ENCODE results near the gene ABHD3. TPM values are rescaled to one million over a fixed set of nuclear protein-coding genes. Genes with fewer than 3 reads are reported as not detected.
"Not testable (repeated sequence)": the region's sequence is repeated elsewhere in the genome, so short reads cannot be mapped to it uniquely, and the experiment has no call there.

The ABHD3 gene
- total RNA-seq, 1 experiment from 2014 or later, result 45.4 TPM

DNA sequence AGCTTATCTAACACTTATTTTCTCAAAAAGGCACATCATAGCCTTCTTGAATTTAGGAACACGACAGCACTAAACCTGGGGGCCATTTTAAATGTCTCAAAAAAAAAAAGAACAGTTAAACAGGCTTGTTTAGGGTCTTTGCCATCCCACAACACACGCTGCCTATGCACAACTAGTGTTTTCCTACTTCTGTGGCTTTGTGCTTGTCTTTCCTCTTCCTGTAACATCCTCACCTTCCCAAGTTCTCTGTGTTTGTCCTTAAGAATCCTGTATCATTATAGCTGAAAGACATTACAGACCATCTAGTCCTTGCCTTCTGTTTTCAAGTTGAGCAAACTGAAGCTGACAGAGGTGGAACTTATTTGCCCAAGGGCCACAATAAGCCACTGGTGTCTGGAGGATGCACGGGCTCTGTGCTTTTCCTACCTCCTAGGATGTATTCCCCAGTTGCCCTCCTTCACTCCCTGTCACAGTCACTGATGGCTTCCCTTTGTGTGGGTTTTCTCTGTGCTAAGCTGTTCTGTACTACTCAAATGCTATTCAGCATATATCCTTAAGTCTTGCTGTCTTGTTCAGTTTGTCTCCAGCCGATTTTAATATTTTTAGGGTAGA, 69.9 kb downstream of the ABHD3 start:
- Histone ChIP-seq H3K9me3 (ENCODE audit: low read depth, low read length, poor library complexity, severe bottlenecking) (no peaks in the 10 kb centered on the region), H3K27ac (ENCODE audit: low read depth, low read length, poor library complexity, severe bottlenecking) (no peak overlapping the region), H3K27me3 (replicated peaks; ENCODE audit: insufficient read depth, low read depth, low read length, poor library complexity) (no peaks in the 10 kb centered on the region), H3K4me3 (ENCODE audit: low read depth, low read length, poor library complexity, severe bottlenecking) (no peak overlapping the region), H3K4me1 (ENCODE audit: insufficient read depth, low read length, poor library complexity, severe bottlenecking) (no peaks in the 10 kb centered on the region), H3K36me3 (ENCODE audit: insufficient read depth, low read length, poor library complexity, severe bottlenecking) (peaks cover 42% of the 10 kb centered on the region)
- intact Hi-C loops (cut with micrococcal nuclease; ENCODE audit: unreplicated experiment), result no loop called here
- POLR2A ChIA-PET (ENCODE audit: low non-redundant PET), result no interaction called here
- DNase-seq (ENCODE audit: low spot score), result no peak
- CTCF ChIA-PET, result no interaction called here
- TF ChIP-seq, protein P1, sequence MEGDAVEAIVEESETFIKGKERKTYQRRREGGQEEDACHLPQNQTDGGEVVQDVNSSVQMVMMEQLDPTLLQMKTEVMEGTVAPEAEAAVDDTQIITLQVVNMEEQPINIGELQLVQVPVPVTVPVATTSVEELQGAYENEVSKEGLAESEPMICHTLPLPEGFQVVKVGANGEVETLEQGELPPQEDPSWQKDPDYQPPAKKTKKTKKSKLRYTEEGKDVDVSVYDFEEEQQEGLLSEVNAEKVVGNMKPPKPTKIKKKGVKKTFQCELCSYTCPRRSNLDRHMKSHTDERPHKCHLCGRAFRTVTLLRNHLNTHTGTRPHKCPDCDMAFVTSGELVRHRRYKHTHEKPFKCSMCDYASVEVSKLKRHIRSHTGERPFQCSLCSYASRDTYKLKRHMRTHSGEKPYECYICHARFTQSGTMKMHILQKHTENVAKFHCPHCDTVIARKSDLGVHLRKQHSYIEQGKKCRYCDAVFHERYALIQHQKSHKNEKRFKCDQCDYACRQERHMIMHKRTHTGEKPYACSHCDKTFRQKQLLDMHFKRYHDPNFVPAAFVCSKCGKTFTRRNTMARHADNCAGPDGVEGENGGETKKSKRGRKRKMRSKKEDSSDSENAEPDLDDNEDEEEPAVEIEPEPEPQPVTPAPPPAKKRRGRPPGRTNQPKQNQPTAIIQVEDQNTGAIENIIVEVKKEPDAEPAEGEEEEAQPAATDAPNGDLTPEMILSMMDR (conservative IDR thresholded peaks at IDR 0.05; ENCODE audit: low read depth, low read length), result no peak
- no peak for TF ChIP-seq EZH2 (IDR thresholded peaks at IDR 0.05; ENCODE audit: borderline replicate concordance, low read depth, low read length, poor library complexity, severe bottlenecking)
- BruUV-seq (replicated peaks), result no TSS peak

DNA sequence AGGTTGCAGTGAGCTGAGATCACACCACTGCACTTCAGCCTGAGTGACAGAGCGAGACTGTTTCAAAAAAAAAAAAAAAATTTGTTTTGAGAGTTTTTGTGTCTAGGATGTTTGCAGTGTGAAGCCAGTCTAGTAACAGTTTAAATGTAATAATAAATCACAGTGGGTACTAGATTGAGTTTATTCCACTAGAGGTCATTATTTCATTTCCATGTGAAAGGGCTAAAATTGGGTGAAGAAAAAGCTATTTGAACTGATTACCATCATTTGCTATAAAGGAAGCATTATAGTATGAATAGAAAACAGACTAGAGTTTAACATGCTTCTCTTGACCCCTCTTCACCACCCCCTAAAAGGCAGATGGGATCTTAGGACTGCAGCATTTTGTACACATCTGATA, 72.2 kb downstream of the ABHD3 start:
- POLR2A ChIA-PET (ENCODE audit: low non-redundant PET), result interaction anchor here (0.6 kb wide), 1 partner anchor 13 kb away, joined by 5 read pairs; no protein-coding TSS in a partner anchor
- BruUV-seq (replicated peaks), result no TSS peak
- intact Hi-C loops (cut with micrococcal nuclease; ENCODE audit: unreplicated experiment), result no loop called here
- Histone ChIP-seq H3K4me1 (ENCODE audit: insufficient read depth, low read length, poor library complexity, severe bottlenecking) (no peaks in the 10 kb centered on the region), H3K4me3 (ENCODE audit: low read depth, low read length, poor library complexity, severe bottlenecking) (no peak overlapping the region), H3K36me3 (ENCODE audit: insufficient read depth, low read length, poor library complexity, severe bottlenecking) (peaks cover 65% of the 10 kb centered on the region), H3K27me3 (replicated peaks; ENCODE audit: insufficient read depth, low read depth, low read length, poor library complexity) (no peaks in the 10 kb centered on the region), H3K9me3 (ENCODE audit: low read depth, low read length, poor library complexity, severe bottlenecking) (no peaks in the 10 kb centered on the region), H3K27ac (ENCODE audit: low read depth, low read length, poor library complexity, severe bottlenecking) (no peak overlapping the region)
- no peak for TF ChIP-seq EZH2 (IDR thresholded peaks at IDR 0.05; ENCODE audit: borderline replicate concordance, low read depth, low read length, poor library complexity, severe bottlenecking)
- TF ChIP-seq, protein P1 (conservative IDR thresholded peaks at IDR 0.05; ENCODE audit: low read depth, low read length), result peak; percentile 18; the same call in 1 of the 2 replicates
- DNase-seq (ENCODE audit: low spot score), result no peak
- CTCF ChIA-PET, result no interaction called here

DNA sequence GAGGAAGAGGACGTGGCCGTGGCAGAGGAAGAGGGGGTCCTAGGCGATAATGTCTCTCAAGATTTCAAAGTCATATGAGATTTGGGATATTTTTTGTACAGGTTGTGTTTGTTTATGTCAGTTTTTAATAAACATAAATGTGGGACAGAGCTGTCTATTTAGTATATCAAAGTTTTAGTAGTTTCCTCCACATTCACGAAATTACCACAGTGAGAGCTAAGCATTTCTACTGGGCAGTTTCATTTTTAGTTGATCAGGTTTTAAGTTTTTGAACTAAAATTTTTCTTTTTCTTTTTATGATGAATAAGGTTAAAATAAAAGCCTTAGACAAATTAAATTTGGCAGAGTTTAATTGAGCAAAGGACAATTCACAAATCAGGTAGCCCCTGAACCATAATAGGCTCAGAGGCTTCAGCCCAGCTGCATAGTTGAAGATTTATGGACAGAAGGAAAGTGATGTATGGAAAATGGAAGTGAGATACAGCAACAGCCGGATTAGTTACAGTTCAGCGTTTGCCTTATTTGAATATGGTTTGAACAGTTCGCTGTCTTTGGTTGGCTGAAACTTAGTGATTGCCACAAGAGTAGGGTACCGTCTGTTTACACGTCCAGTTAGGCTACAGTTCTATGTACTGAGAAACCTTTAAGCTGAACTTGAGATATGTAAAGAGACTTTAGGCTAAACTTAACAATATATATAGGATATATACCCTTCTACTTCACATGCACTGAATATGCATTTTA, 75.3 kb downstream of the ABHD3 start:
- CTCF ChIA-PET, result no interaction called here
- no peak for TF ChIP-seq EZH2 (IDR thresholded peaks at IDR 0.05; ENCODE audit: borderline replicate concordance, low read depth, low read length, poor library complexity, severe bottlenecking)
- TF ChIP-seq, protein P1 (conservative IDR thresholded peaks at IDR 0.05; ENCODE audit: low read depth, low read length), result no peak
- H3K36me3 ChIP-seq (ENCODE audit: insufficient read depth, low read length, poor library complexity, severe bottlenecking), result peaks cover 81% of the 10 kb centered on the region

DNA sequence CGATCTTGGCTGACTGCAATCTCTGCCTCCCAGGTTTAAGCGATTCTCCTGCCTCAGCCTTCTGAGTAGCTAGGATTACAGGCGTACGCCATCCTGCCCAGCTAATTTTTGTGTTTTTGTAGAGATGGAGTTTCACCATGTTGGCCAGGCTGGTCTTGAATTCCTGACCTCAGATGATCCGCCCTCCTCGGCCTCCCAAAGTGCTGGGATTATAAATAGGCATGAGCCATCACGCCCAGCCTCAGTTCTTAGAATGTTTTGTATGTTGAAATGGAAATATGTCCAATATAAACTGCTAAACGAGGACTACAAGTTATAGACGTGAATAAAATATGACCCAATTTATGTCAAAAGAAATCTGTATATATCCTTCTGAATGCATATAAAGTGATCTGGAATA, 82.9 kb downstream of the ABHD3 start:
- H3K27ac ChIP-seq (ENCODE audit: low read depth, low read length, poor library complexity, severe bottlenecking); DNase-seq (ENCODE audit: low spot score); H3K4me3 ChIP-seq (ENCODE audit: low read depth, low read length, poor library complexity, severe bottlenecking); H3K27me3 ChIP-seq (replicated peaks; ENCODE audit: insufficient read depth, low read depth, low read length, poor library complexity); CTCF ChIA-PET; H3K9me3 ChIP-seq (ENCODE audit: low read depth, low read length, poor library complexity, severe bottlenecking); BruUV-seq (replicated peaks); H3K4me1 ChIP-seq (ENCODE audit: insufficient read depth, low read length, poor library complexity, severe bottlenecking); POLR2A ChIA-PET (ENCODE audit: low non-redundant PET): not testable (repeated sequence)
- H3K36me3 ChIP-seq (ENCODE audit: insufficient read depth, low read length, poor library complexity, severe bottlenecking), result peaks cover 46% of the 10 kb centered on the region
- intact Hi-C loops (cut with micrococcal nuclease; ENCODE audit: unreplicated experiment), result loop anchor here (10.0 kb wide), 1 partner anchor 53 kb away; no protein-coding TSS in a partner anchor

More for the DNA sequence above, 75.3 kb downstream of the ABHD3 start:
- Histone ChIP-seq H3K27me3 (replicated peaks; ENCODE audit: insufficient read depth, low read depth, low read length, poor library complexity) (no peaks in the 10 kb centered on the region), H3K4me1 (ENCODE audit: insufficient read depth, low read length, poor library complexity, severe bottlenecking) (no peaks in the 10 kb centered on the region), H3K4me3 (ENCODE audit: low read depth, low read length, poor library complexity, severe bottlenecking) (no peak overlapping the region), H3K9me3 (ENCODE audit: low read depth, low read length, poor library complexity, severe bottlenecking) (no peaks in the 10 kb centered on the region), H3K27ac (ENCODE audit: low read depth, low read length, poor library complexity, severe bottlenecking) (no peak overlapping the region)
- DNase-seq (ENCODE audit: low spot score), result no peak
- BruUV-seq (replicated peaks), result TSS peak; percentile 23
- POLR2A ChIA-PET (ENCODE audit: low non-redundant PET), result no interaction called here
- intact Hi-C loops (cut with micrococcal nuclease; ENCODE audit: unreplicated experiment), result loop anchor here (10.0 kb wide), 1 partner anchor 46 kb away; no protein-coding TSS in a partner anchor

All from A673 (cell line).